ENCODE results near the gene C5orf58. TPM values are rescaled to one million over a fixed set of nuclear protein-coding genes. Genes with fewer than 3 reads are reported as not detected.

Gene C5orf58
- total RNA-seq, 2 donors from 2014 or later, result 15.7 TPM; not detected in 1

- H3K4me1 ChIP-seq (replicated peaks), result no peaks in the 10 kb centered on the region
- 96% methylated on average over 2 of the region's 2 CpGs for WGBS
These were observed 43.4 kb downstream of the C5orf58 start for GRCh38 chr5:170276140-170276539.

GRCh38 chr5:170277867-170278281, 45.1 kb downstream of the C5orf58 start:
- H3K36me3 ChIP-seq, result no peaks in the 10 kb centered on the region
- TF ChIP-seq POLR2A (IDR thresholded peaks at IDR 0.05) (no peak), POLR2AphosphoS5 (IDR thresholded peaks at IDR 0.05) (no peak), CTCF (IDR thresholded peaks at IDR 0.05) (no peak)
- no peaks in the 10 kb centered on the region for H3K9me3 ChIP-seq
- H3K4me3 ChIP-seq, result no peak overlapping the region
- no peak for DNase-seq (ENCODE audit: low spot score)
- H3K4me1 ChIP-seq (replicated peaks), result no peaks in the 10 kb centered on the region
- no peak overlapping the region for H3K27ac ChIP-seq
- intact Hi-C loops (cut with DNase I), result no loop called here
- 56% methylated on average over 6 of the region's 6 CpGs for WGBS
- H3K27me3 ChIP-seq (replicated peaks; ENCODE audit: insufficient read depth), result no peaks in the 10 kb centered on the region

More at GRCh38 chr5:170276140-170276539, 43.4 kb downstream of the C5orf58 start:
- no peaks in the 10 kb centered on the region for H3K9me3 ChIP-seq
- H3K4me3 ChIP-seq, result no peak overlapping the region
- H3K27ac ChIP-seq, result no peak overlapping the region
- H3K27me3 ChIP-seq (replicated peaks; ENCODE audit: insufficient read depth), result no peaks in the 10 kb centered on the region
- no peak for TF ChIP-seq POLR2AphosphoS5 (IDR thresholded peaks at IDR 0.05)
- TF ChIP-seq POLR2A (IDR thresholded peaks at IDR 0.05), result no peak
- TF ChIP-seq CTCF (IDR thresholded peaks at IDR 0.05), result no peak
- intact Hi-C loops (cut with DNase I), result no loop called here
- no peaks in the 10 kb centered on the region for H3K36me3 ChIP-seq
- no peak for DNase-seq (ENCODE audit: low spot score)

GRCh38 chr5:170278611-170279458, 46.0 kb downstream of the C5orf58 start:
- no peak for TF ChIP-seq POLR2AphosphoS5 (IDR thresholded peaks at IDR 0.05)
- TF ChIP-seq POLR2A (IDR thresholded peaks at IDR 0.05), result no peak
- TF ChIP-seq CTCF (IDR thresholded peaks at IDR 0.05), result no peak
- no peaks in the 10 kb centered on the region for H3K4me1 ChIP-seq (replicated peaks)
- WGBS, result 64% methylated on average over 9 of the region's 9 CpGs
- H3K27me3 ChIP-seq (replicated peaks; ENCODE audit: insufficient read depth), result no peaks in the 10 kb centered on the region
- intact Hi-C loops (cut with DNase I), result no loop called here
- no peaks in the 10 kb centered on the region for H3K36me3 ChIP-seq
- H3K4me3 ChIP-seq, result no peak overlapping the region
- H3K27ac ChIP-seq, result peak overlapping the region; percentile 64 to 68
- DNase-seq (ENCODE audit: low spot score), result no peak
- H3K9me3 ChIP-seq, result no peaks in the 10 kb centered on the region

GRCh38 chr5:170279459-170279817, 46.7 kb downstream of the C5orf58 start:
- WGBS, result 74% methylated on average over 4 of the region's 4 CpGs
- TF ChIP-seq CTCF (IDR thresholded peaks at IDR 0.05) (no peak), POLR2A (IDR thresholded peaks at IDR 0.05) (no peak), POLR2AphosphoS5 (IDR thresholded peaks at IDR 0.05) (no peak)
- intact Hi-C loops (cut with DNase I), result no loop called here
- H3K9me3 ChIP-seq, result no peaks in the 10 kb centered on the region
- H3K36me3 ChIP-seq, result no peaks in the 10 kb centered on the region
- H3K27me3 ChIP-seq (replicated peaks; ENCODE audit: insufficient read depth), result no peaks in the 10 kb centered on the region
- H3K4me1 ChIP-seq (replicated peaks), result no peaks in the 10 kb centered on the region
- no peak for DNase-seq (ENCODE audit: low spot score)
- no peak overlapping the region for H3K4me3 ChIP-seq
- peak overlapping the region; percentile 64 to 68 for H3K27ac ChIP-seq

GRCh38 chr5:170280011-170280493, 47.3 kb downstream of the C5orf58 start:
- Histone ChIP-seq H3K27me3 (replicated peaks; ENCODE audit: insufficient read depth) (no peaks in the 10 kb centered on the region), H3K4me1 (replicated peaks) (no peaks in the 10 kb centered on the region), H3K27ac (peak overlapping the region; percentile 64 to 68), H3K4me3 (no peak overlapping the region), H3K9me3 (no peaks in the 10 kb centered on the region), H3K36me3 (no peaks in the 10 kb centered on the region)
- peak; percentile 68 for TF ChIP-seq POLR2AphosphoS5 (IDR thresholded peaks at IDR 0.05)
- TF ChIP-seq POLR2A (IDR thresholded peaks at IDR 0.05), result no peak
- peak; percentile 35 for DNase-seq (ENCODE audit: low spot score)
- 24% methylated on average over 6 of the region's 6 CpGs for WGBS
- intact Hi-C loops (cut with DNase I), result loop anchor here (5.0 kb wide), 1 partner anchor 107 kb away; the partner anchor contains the start of gene KCNMB1
